A549 (cell line): ENCODE data around the gene ARHGAP35. TPM values are rescaled to one million over a fixed set of nuclear protein-coding genes. Genes with fewer than 3 reads are reported as not detected.

Experiments
- ATAC-seq, 2 experiments: fragments of 200-7000 bp in 1 of 2; fragments of >200 bp in 1 of 2; cut with Nextera tagmentation in 1 of 2; cut with Tn5 transposase in 1 of 2; 3 replicates each; pipeline versions ENCODE4 v1.8.0 to v1.9.1; 2018 to 2020; ENCODE audit warnings: mild to moderate bottlenecking in 1 of 2, moderate library complexity in 1 of 2
- CTCF ChIA-PET: fragments of 300-600 bp; sonication (Branson Sonifier 250); formaldehyde crosslinking; extraction: SDS; loops from one replicate; lab custom pipeline; 2021; ENCODE audit warnings: antibody characterized with exemption, inconsistent platforms; lab: Yijun Ruan, JAX
- POLR2A ChIA-PET: fragments of 350-600 bp; formaldehyde crosslinking; extraction: SDS; loops from one replicate; lab custom pipeline; 2021; ENCODE audit warnings: antibody characterized with exemption, inconsistent platforms; lab: Yijun Ruan, JAX
- DNase-seq, 2 experiments: peaks; one replicate each; pipeline versions ENCODE4 v3.0.0 to v3.0.0-alpha.2; 2011 to 2016; ENCODE audit warnings: low read depth in 1 of 2, low spot score in 1 of 2
- FAIRE-seq: peaks from 2 replicates; lab custom pipeline; 2011; peaks lifted over from hg19 to GRCh38; lab: Jason Lieb, UNC
- H3K27ac ChIP-seq, 2 experiments: fragments of >200 bp; sonication (Bioruptor Twin); formaldehyde crosslinking; 3 replicates each; pipeline ENCODE4 v1.5.1; 2016 to 2017
- H3K4me1 ChIP-seq: fragments of >200 bp; sonication (Bioruptor Twin); formaldehyde crosslinking; 3 replicates; pipeline ENCODE4 v1.6.1; 2016
- H3K4me2 ChIP-seq: fragments of >200 bp; sonication (Bioruptor Twin); formaldehyde crosslinking; 3 replicates; pipeline ENCODE4 v1.6.1; 2016
- H3K4me3 ChIP-seq: fragments of >200 bp; sonication (Bioruptor Twin); formaldehyde crosslinking; 3 replicates; pipeline ENCODE4 v1.5.1; 2016
- H3K9me3 ChIP-seq: fragments of >200 bp; sonication (Bioruptor Twin); formaldehyde crosslinking; 3 replicates; pipeline ENCODE4 v1.6.1; 2016
- EHMT2 ChIP-seq: fragments of 200-600 bp; sonication (generic); IDR thresholded peaks from 2 replicates; pipeline ENCODE4 v1.6.1; 2016; ENCODE audit warnings: antibody characterized with exemption, low read depth, mild to moderate bottlenecking, moderate library complexity
- GATA3 ChIP-seq: IDR thresholded peaks from 2 replicates; pipeline ENCODE4 v1.6.1; 2012; ENCODE audit warnings: borderline replicate concordance
- HOXA7 ChIP-seq: fragments of 250-450 bp; sonication (Bioruptor Pico); IDR thresholded peaks from 2 replicates; pipeline ENCODE4 v1.5.0; 2020; ENCODE audit warnings: mild to moderate bottlenecking, moderate library complexity
- HOXB5 ChIP-seq: fragments of 250-450 bp; sonication (Bioruptor Pico); IDR thresholded peaks from 2 replicates; pipeline ENCODE4 v1.5.0; 2020; ENCODE audit warnings: mild to moderate bottlenecking, moderate library complexity
- KDM1A ChIP-seq: fragments of 200-600 bp; sonication (generic); IDR thresholded peaks from 2 replicates; pipeline ENCODE4 v1.6.1; 2016; ENCODE audit warnings: low read depth, mild to moderate bottlenecking
- POLR2A ChIP-seq: IDR thresholded peaks from 2 replicates; pipeline ENCODE4 v1.6.1; 2012; ENCODE audit warnings: mild to moderate bottlenecking, low read length
- POLR2AphosphoS2 ChIP-seq: conservative IDR thresholded peaks from 2 replicates; pipeline ENCODE4 v1.6.1; 2012; ENCODE audit warnings: low read length, improper control_type of control experiment, inconsistent platforms
- RAD21 ChIP-seq, 2 experiments: fragments of >200 bp in 1 of 2; sonication (Bioruptor Twin) in 1 of 2; formaldehyde crosslinking in 1 of 2; IDR thresholded peaks in 1 of 2; conservative IDR thresholded peaks in 1 of 2; 2 replicates in 1 of 2; 3 replicates in 1 of 2; pipeline ENCODE4 v1.6.1; 2012 to 2018; ENCODE audit warnings: inconsistent platforms in 1 of 2
- RARB ChIP-seq: fragments of 250-450 bp; sonication (Bioruptor Pico); IDR thresholded peaks from 2 replicates; pipeline ENCODE4 v1.8.0; 2021; ENCODE audit warnings: mild to moderate bottlenecking, moderate library complexity
- RFX5 ChIP-seq: fragments of 450-650 bp; IDR thresholded peaks from 2 replicates; pipeline ENCODE4 v1.7.1; 2014; ENCODE audit warnings: antibody characterized with exemption, mild to moderate bottlenecking, moderate library complexity
- TP53 ChIP-seq: fragments of 250-450 bp; sonication (Bioruptor Pico); IDR thresholded peaks from 2 replicates; pipeline ENCODE4 v1.5.0; 2021; ENCODE audit warnings: mild to moderate bottlenecking, moderate library complexity
- ZFP36 ChIP-seq: fragments of 450-650 bp; IDR thresholded peaks from 2 replicates; pipeline ENCODE4 v1.6.1; 2014; ENCODE audit warnings: borderline replicate concordance; ENCODE audit not compliant: partially characterized antibody
- ZSCAN20 ChIP-seq: fragments of 250-450 bp; sonication (Bioruptor Pico); IDR thresholded peaks from 2 replicates; pipeline ENCODE4 v1.8.0; 2022; ENCODE audit warnings: mild to moderate bottlenecking, moderate library complexity
- WGBS: methylation state at CpG from one replicate; pipeline ENCODE4 v1.1.6; 2017; ENCODE audit errors: missing lambda C conversion rate; 5-methylcytosine and 5-hydroxymethylcytosine counted together
- polyA plus RNA-seq, 4 experiments: library from polyadenylated mRNA; depleted of rRNA in 3 of 4; stranded (reverse); fragments of >200 nt; fragmentation: RNase III in 1 of 4; extraction: RNeasy Plus Mini Kit Qiagen cat#74134 plus additional on column Dnase treatment in 1 of 4; gene quantifications; 2 replicates in 3 of 4; 3 replicates in 1 of 4; pipeline ENCODE4 v1.2.3, GENCODE V29; 2011 to 2017
- TF ChIP-seq, protein P1 (sequence below): IDR thresholded peaks from 2 replicates; pipeline ENCODE4 v1.6.1; 2012
- TF ChIP-seq, protein P2 (sequence below): fragments of >200 bp; sonication (Bioruptor Twin); formaldehyde crosslinking; IDR thresholded peaks from 3 replicates; pipeline ENCODE4 v1.5.1; 2016
- TF ChIP-seq, protein P3 (sequence below): fragments of 250-450 bp; sonication (Bioruptor Pico); IDR thresholded peaks from 2 replicates; pipeline ENCODE4 v1.5.0; 2020; ENCODE audit warnings: low read depth, mild to moderate bottlenecking, moderate library complexity
- TF ChIP-seq, protein P4 (sequence below): fragments of 450-650 bp; IDR thresholded peaks from 2 replicates; pipeline ENCODE4 v1.6.1; 2014; ENCODE audit warnings: antibody characterized with exemption
- TF ChIP-seq, protein P5 (sequence below): fragments of 200-600 bp; sonication (generic); IDR thresholded peaks from 2 replicates; pipeline ENCODE4 v1.6.1; 2016; ENCODE audit warnings: antibody characterized with exemption, mild to moderate bottlenecking, moderate library complexity
- TF ChIP-seq, protein P6 (sequence below): fragments of >200 bp; sonication (Bioruptor Twin); formaldehyde crosslinking; IDR thresholded peaks from 2 replicates; pipeline ENCODE4 v1.6.1; 2016

ARHGAP35 gene
- polyA plus RNA-seq, 2 of the 4 experiments (the other 2 are of a cell fraction) = 33.3 to 48.5 TPM

DNA sequence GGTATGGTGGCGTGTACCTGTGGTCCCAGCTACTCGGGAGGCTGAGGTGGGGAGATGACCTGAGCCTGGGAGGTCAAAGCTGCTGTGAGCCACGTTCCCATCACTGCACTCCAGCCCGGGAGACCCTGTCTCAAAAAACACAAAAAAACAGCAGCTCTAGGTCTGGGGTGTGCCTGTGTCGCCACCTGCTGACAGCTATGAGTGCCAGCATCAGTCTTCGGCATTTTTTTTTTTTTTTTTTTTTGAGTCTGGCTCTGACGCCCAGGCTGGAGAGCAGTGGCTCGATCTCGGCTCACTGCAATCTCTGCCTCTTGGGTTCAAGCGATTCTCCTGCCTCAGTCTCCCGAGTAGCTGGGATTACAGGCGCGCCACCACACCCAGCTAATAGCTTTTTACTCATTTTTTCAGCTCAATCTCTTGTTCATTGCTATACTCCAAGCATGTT is 20.3 kb upstream of the ARHGAP35 start (continued):
- TF ChIP-seq, protein P1, sequence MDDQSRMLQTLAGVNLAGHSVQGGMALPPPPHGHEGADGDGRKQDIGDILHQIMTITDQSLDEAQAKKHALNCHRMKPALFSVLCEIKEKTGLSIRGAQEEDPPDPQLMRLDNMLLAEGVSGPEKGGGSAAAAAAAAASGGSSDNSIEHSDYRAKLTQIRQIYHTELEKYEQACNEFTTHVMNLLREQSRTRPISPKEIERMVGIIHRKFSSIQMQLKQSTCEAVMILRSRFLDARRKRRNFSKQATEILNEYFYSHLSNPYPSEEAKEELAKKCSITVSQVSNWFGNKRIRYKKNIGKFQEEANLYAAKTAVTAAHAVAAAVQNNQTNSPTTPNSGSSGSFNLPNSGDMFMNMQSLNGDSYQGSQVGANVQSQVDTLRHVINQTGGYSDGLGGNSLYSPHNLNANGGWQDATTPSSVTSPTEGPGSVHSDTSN = no peak
- TF ChIP-seq, protein P2, sequence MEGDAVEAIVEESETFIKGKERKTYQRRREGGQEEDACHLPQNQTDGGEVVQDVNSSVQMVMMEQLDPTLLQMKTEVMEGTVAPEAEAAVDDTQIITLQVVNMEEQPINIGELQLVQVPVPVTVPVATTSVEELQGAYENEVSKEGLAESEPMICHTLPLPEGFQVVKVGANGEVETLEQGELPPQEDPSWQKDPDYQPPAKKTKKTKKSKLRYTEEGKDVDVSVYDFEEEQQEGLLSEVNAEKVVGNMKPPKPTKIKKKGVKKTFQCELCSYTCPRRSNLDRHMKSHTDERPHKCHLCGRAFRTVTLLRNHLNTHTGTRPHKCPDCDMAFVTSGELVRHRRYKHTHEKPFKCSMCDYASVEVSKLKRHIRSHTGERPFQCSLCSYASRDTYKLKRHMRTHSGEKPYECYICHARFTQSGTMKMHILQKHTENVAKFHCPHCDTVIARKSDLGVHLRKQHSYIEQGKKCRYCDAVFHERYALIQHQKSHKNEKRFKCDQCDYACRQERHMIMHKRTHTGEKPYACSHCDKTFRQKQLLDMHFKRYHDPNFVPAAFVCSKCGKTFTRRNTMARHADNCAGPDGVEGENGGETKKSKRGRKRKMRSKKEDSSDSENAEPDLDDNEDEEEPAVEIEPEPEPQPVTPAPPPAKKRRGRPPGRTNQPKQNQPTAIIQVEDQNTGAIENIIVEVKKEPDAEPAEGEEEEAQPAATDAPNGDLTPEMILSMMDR = peak; percentile 96
- TF ChIP-seq HOXA7 (CRISPR knock-in tag) = no peak
- peak; percentile 95 for TF ChIP-seq RAD21 (conservative IDR thresholded peaks at IDR 0.05 in 1 of 2, IDR thresholded peaks at IDR 0.05 in 1 of 2)
- no peak for TF ChIP-seq RARB (CRISPR knock-in tag)
- TF ChIP-seq RFX5 = no peak
- no peak for TF ChIP-seq ZFP36

DNA sequence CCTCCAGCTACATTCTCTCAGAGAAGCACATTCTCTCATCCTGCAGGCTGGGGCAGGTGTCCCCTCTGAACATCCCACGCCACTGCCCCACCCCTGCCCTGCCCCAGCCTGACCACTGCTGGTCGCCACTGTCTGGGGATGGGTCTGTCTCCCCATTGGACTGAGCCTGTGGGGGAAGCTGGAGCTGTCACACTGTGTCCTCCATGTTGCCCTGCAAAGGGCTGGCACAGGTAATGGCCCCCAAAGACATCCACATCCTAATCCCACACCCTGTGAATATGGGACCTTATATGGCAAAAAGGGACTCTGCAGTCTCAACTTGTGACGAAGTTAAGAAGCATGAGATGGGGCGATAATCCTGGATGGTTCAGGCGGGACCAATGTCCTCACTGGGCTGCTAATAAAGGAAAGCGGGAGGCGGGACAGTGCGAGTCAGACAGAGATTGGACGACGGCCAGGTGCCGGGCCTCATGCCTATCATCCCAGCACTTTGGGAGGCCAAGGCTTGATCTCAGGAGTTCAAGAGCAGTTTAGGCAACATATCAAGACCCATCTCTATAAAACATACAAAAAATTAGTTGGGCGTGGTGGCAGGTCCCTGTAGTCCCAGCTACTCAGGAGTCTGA is 19.2 kb upstream of the ARHGAP35 start:
- Histone ChIP-seq H3K4me3 (no peak overlapping the region), H3K9me3 (no peaks in the 10 kb centered on the region), H3K4me2 (no peak overlapping the region), H3K27ac (peak overlapping the region in 1 of 2 experiments; percentile 11; a peak in 1 of 6 replicates), H3K4me1 (peaks cover 18% of the 10 kb centered on the region; the same call in 2 of the 3 replicates)
- POLR2A ChIA-PET = interaction anchor here (0.6 to 4.4 kb wide), 3 partner anchors 9 to 242 kb away, joined by 3 to 51 read pairs (median 5); partner anchors contain the start of genes AP2S1 and SLC1A5
- WGBS = 62% methylated on average over 12 of the region's 12 CpGs
- TF ChIP-seq KDM1A = no peak
- TF ChIP-seq, protein P3, sequence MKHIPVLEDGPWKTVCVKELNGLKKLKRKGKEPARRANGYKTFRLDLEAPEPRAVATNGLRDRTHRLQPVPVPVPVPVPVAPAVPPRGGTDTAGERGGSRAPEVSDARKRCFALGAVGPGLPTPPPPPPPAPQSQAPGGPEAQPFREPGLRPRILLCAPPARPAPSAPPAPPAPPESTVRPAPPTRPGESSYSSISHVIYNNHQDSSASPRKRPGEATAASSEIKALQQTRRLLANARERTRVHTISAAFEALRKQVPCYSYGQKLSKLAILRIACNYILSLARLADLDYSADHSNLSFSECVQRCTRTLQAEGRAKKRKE (CRISPR knock-in tag) = no peak
- TF ChIP-seq, protein P4, sequence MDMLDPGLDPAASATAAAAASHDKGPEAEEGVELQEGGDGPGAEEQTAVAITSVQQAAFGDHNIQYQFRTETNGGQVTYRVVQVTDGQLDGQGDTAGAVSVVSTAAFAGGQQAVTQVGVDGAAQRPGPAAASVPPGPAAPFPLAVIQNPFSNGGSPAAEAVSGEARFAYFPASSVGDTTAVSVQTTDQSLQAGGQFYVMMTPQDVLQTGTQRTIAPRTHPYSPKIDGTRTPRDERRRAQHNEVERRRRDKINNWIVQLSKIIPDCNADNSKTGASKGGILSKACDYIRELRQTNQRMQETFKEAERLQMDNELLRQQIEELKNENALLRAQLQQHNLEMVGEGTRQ = no peak
- TF ChIP-seq, protein P5, sequence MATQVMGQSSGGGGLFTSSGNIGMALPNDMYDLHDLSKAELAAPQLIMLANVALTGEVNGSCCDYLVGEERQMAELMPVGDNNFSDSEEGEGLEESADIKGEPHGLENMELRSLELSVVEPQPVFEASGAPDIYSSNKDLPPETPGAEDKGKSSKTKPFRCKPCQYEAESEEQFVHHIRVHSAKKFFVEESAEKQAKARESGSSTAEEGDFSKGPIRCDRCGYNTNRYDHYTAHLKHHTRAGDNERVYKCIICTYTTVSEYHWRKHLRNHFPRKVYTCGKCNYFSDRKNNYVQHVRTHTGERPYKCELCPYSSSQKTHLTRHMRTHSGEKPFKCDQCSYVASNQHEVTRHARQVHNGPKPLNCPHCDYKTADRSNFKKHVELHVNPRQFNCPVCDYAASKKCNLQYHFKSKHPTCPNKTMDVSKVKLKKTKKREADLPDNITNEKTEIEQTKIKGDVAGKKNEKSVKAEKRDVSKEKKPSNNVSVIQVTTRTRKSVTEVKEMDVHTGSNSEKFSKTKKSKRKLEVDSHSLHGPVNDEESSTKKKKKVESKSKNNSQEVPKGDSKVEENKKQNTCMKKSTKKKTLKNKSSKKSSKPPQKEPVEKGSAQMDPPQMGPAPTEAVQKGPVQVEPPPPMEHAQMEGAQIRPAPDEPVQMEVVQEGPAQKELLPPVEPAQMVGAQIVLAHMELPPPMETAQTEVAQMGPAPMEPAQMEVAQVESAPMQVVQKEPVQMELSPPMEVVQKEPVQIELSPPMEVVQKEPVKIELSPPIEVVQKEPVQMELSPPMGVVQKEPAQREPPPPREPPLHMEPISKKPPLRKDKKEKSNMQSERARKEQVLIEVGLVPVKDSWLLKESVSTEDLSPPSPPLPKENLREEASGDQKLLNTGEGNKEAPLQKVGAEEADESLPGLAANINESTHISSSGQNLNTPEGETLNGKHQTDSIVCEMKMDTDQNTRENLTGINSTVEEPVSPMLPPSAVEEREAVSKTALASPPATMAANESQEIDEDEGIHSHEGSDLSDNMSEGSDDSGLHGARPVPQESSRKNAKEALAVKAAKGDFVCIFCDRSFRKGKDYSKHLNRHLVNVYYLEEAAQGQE = no peak
- no peak for TF ChIP-seq ZFP36
- TF ChIP-seq HOXB5 (CRISPR knock-in tag) = no peak
- no peak for TF ChIP-seq RAD21 (conservative IDR thresholded peaks at IDR 0.05 in 1 of 2, IDR thresholded peaks at IDR 0.05 in 1 of 2)
- no peak for TF ChIP-seq POLR2A
- TF ChIP-seq GATA3 = no peak
- TF ChIP-seq, protein P6, sequence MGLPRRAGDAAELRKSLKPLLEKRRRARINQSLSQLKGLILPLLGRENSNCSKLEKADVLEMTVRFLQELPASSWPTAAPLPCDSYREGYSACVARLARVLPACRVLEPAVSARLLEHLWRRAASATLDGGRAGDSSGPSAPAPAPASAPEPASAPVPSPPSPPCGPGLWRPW = no peak
- TF ChIP-seq TP53 (CRISPR knock-in tag) = no peak
- no peak for TF ChIP-seq POLR2AphosphoS2
- TF ChIP-seq EHMT2 = no peak
- TF ChIP-seq ZSCAN20 = no peak
- peak in 1 of 2 experiments; percentile 69 for DNase-seq
- ATAC-seq = peak; percentile 52 to 60; a peak in 5 of 6 replicates
- CTCF ChIA-PET = interaction anchor here (0.7 to 44.5 kb wide), 30 partner anchors 9 to 414 kb away, joined by 3 to 1222 read pairs (median 8); partner anchors contain the start of genes AP2S1 and SLC1A5
- FAIRE-seq = no peak
